ENCODE measurements around the gene ASB6. TPM values are rescaled to one million over a fixed set of nuclear protein-coding genes. Genes with fewer than 3 reads are reported as not detected.

Gene ASB6
- total RNA-seq, 1 experiment from 2014 or later, result 21.0 TPM

DNA sequence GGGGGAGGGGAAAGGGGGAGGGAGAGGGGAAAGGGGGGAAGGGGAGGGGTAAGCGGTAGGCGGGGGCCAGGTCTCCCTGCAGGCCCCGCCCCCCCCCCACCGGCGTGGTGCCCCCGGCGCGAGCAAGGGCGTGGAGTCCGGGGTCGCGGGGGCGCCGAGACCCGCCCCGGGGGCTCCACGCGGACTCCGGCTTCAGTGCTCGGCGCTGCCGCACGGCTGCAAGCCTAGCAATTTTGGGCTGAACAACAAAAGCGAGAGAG is 31.8 kb downstream of the ASB6 start:
- Mint-ChIP-seq H3K27ac (no peak overlapping the region), H3K4me1 (peaks cover 25 to 35% of the 10 kb centered on the region in 2 experiments), H3K9me3 (no peaks in the 10 kb centered on the region; a peak in 1 of 5 replicates), H3K4me3 (peak overlapping the region; percentile 59 to 64), H3K27me3 (ENCODE audit: low read depth) (peaks cover 41% of the 10 kb centered on the region), H3K36me3 (ENCODE audit: insufficient read depth in 1 of 3, low read depth in 3 of 3) (no peaks in the 10 kb centered on the region)
- no peak for DNase-seq
- Histone ChIP-seq H3K14ac (ENCODE audit: insufficient read depth, low read length) (0 out of 2 replicates have a peak overlapping the region, but pooled peaks have one; percentile 26), H2AK5ac (ENCODE audit: insufficient read length, low read length) (no peak overlapping the region), H3K27ac (ENCODE audit: insufficient read length, low read depth, low read length) (no peak overlapping the region), H3K79me1 (ENCODE audit: insufficient read depth, low read depth, low read length, poor library complexity, severe bottlenecking) (no peaks in the 10 kb centered on the region), H3K9me3 (ENCODE audit: control insufficient read depth, low read depth, low read length) (no peaks in the 10 kb centered on the region), H3K18ac (ENCODE audit: insufficient read length, low read depth, low read length) (no peak overlapping the region), H2BK15ac (ENCODE audit: low read depth, low read length) (no peak overlapping the region), H3K23me2 (ENCODE audit: insufficient read length, low read depth, low read length, poor library complexity, severe bottlenecking) (peaks cover 5% of the 10 kb centered on the region), H3K4me2 (ENCODE audit: insufficient read depth, insufficient read length, low read length) (peak overlapping the region; percentile 51), H2BK120ac (ENCODE audit: low read depth, low read length, poor library complexity, severe bottlenecking) (no peak overlapping the region), H3K79me2 (ENCODE audit: insufficient read depth, low read length) (no peaks in the 10 kb centered on the region), H3K56ac (ENCODE audit: insufficient read length, low read depth, low read length) (no peak overlapping the region), H4K5ac (ENCODE audit: insufficient read length, low read depth, low read length) (no peak overlapping the region), H3T11ph (ENCODE audit: low read length) (no peak overlapping the region), H4K91ac (ENCODE audit: insufficient read length, low read depth, low read length) (no peak overlapping the region), H3K4me1 (ENCODE audit: insufficient read depth, low read length) (peaks cover 5% of the 10 kb centered on the region; the same call in 1 of the 2 replicates), H3K27me3 (ENCODE audit: insufficient read depth, low read length) (no peaks in the 10 kb centered on the region), H4K8ac (replicated peaks; ENCODE audit: insufficient read length, low read depth, low read length) (no peak overlapping the region), H2BK5ac (ENCODE audit: insufficient read length, low read length) (no peak overlapping the region), H2BK20ac (ENCODE audit: low read depth, low read length, poor library complexity, severe bottlenecking) (no peak overlapping the region), H3K4ac (ENCODE audit: low read depth, low read length) (no peak overlapping the region), H3K9ac (ENCODE audit: extremely low read depth, insufficient read length, low read length) (no peak overlapping the region), H2BK12ac (ENCODE audit: insufficient read length, low read depth, low read length) (no peak overlapping the region), H4K20me1 (ENCODE audit: control insufficient read depth, insufficient read depth, insufficient read length) (no peaks in the 10 kb centered on the region), H3K23ac (ENCODE audit: insufficient read length, low read depth, low read length) (no peak overlapping the region), H2AFZ (ENCODE audit: low read length) (no peak overlapping the region)
- WGBS (ENCODE audit: extremely low coverage, insufficient read length, low lambda C conversion rate), result no CpG with 5 or more reads among the region's 24 CpGs
- TF ChIP-seq, protein P1, sequence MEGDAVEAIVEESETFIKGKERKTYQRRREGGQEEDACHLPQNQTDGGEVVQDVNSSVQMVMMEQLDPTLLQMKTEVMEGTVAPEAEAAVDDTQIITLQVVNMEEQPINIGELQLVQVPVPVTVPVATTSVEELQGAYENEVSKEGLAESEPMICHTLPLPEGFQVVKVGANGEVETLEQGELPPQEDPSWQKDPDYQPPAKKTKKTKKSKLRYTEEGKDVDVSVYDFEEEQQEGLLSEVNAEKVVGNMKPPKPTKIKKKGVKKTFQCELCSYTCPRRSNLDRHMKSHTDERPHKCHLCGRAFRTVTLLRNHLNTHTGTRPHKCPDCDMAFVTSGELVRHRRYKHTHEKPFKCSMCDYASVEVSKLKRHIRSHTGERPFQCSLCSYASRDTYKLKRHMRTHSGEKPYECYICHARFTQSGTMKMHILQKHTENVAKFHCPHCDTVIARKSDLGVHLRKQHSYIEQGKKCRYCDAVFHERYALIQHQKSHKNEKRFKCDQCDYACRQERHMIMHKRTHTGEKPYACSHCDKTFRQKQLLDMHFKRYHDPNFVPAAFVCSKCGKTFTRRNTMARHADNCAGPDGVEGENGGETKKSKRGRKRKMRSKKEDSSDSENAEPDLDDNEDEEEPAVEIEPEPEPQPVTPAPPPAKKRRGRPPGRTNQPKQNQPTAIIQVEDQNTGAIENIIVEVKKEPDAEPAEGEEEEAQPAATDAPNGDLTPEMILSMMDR (conservative IDR thresholded peaks at IDR 0.05), result no peak

Data from H9 (cell line).